GM18511 (cell line): ENCODE results near the gene AHCYL2.
A peak's percentile ranks its signal among the peaks of the same experiment; 100 is the strongest.
"Not testable (repeated sequence)": the region's sequence is repeated elsewhere in the genome, so short reads cannot be mapped to it uniquely, and the experiment has no call there.

Experiments
- ATAC-seq: cut with Tn5 transposase; IDR thresholded peaks from one replicate; pipeline ENCODE4 v1.9.1; 2021; ENCODE audit warnings: mild to moderate bottlenecking, moderate library complexity; ENCODE audit not compliant: unreplicated experiment

The AHCYL2 gene

GRCh38 chr7:129410238-129410637 lies 185.4 kb downstream of the AHCYL2 start:
- ATAC-seq, result not testable (repeated sequence)

- no peak for ATAC-seq
These were observed 187.7 kb downstream of the AHCYL2 start for GRCh38 chr7:129412501-129412900.

- no peak for ATAC-seq
These were observed 192.2 kb downstream of the AHCYL2 start for GRCh38 chr7:129417073-129417472.

- no peak for ATAC-seq
These were observed 197.0 kb downstream of the AHCYL2 start for GRCh38 chr7:129421717-129422250.

GRCh38 chr7:129422727-129423126 lies 197.9 kb downstream of the AHCYL2 start:
- no peak for ATAC-seq

- no peak for ATAC-seq
These were observed 199.0 kb downstream of the AHCYL2 start for GRCh38 chr7:129423700-129424410.

- no peak for ATAC-seq
These were observed 201.7 kb downstream of the AHCYL2 start for GRCh38 chr7:129426482-129426881.

GRCh38 chr7:129427526-129428045 lies 202.8 kb downstream of the AHCYL2 start:
- no peak for ATAC-seq

- no peak for ATAC-seq
These were observed 207.2 kb downstream of the AHCYL2 start for GRCh38 chr7:129431911-129432643.

- ATAC-seq, result peak; percentile 97
These were observed 209.2 kb downstream of the AHCYL2 start, which contains the start of gene STRIP2 for GRCh38 chr7:129433847-129434674. Gene STRIP2, plus strand, starts transcription at chr7:129434432. Its CDS starts 41 bp downstream, at chr7:129434473.

GRCh38 chr7:129434675-129435318 lies 210.0 kb downstream of the AHCYL2 start:
- ATAC-seq, result no peak

GRCh38 chr7:129435414-129435829 lies 210.6 kb downstream of the AHCYL2 start:
- no peak for ATAC-seq

GRCh38 chr7:129436335-129436923 lies 211.6 kb downstream of the AHCYL2 start:
- ATAC-seq, result no peak

GRCh38 chr7:129437190-129437589 lies 212.4 kb downstream of the AHCYL2 start:
- no peak for ATAC-seq

- ATAC-seq, result no peak
These were observed 213.5 kb downstream of the AHCYL2 start for GRCh38 chr7:129438281-129438838.

GRCh38 chr7:129438839-129439651 lies 214.2 kb downstream of the AHCYL2 start:
- ATAC-seq, result no peak

- ATAC-seq, result no peak
These were observed 215.3 kb downstream of the AHCYL2 start for GRCh38 chr7:129439963-129440625.

- no peak for ATAC-seq
These were observed 218.8 kb downstream of the AHCYL2 start for GRCh38 chr7:129443612-129444011.
